HG02759 (cell line): ENCODE data around the gene CD34.
"Not testable (repeated sequence)": the region's sequence is repeated elsewhere in the genome, so short reads cannot be mapped to it uniquely, and the experiment has no call there.

ENCODE experiments used
- ATAC-seq: cut with Tn5 transposase; IDR thresholded peaks from one replicate; pipeline ENCODE4 v1.9.1; 2021; ENCODE audit warnings: mild to moderate bottlenecking, moderate library complexity; ENCODE audit not compliant: unreplicated experiment

The CD34 gene

DNA sequence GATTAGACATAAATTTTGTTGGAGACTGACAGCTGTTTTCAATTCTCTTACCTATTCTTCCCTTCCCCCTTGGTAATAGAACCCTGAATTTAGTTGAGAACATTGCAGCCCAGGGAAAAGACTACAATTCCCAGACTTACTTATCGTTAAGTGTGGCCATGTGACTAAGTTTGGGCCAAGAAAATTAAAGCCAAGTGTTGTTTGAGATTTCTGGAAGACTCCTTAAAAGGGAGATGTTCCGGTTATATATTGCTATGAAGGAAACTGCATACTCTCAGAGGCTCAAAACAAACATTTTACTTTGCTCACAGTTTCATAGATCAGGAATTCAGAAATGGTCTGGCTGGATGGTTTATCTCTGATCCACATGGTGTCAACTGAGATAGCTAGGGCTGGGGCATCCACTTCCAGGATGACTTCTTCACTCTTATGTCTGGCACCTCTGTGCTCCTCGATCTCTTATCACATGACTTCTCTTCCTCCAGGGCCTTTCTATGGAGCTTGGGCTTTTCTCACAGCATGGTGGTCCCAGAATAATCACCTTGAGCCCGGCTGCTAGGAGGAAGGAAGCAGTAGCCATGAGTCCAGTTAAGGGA, 22.4 kb upstream of the CD34 start:
- no peak for ATAC-seq

DNA sequence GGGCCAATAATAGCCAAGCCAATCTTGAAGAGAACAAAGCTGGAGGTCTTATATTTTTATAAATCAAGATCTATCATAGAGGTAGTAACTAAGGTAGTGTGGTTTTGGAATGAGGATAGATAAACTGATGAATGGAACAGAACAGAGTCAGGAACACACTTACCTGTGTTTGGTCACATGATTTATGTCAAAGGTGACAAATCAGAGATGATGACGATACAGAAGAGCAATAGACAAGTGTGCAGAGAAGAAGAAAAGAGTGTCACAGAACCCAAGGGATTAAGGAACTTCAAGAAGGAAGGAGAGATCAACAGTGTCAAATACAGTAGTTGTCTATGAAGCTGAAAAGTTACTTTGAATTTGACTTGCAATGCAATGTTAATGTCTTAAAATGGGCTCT, 16.1 kb upstream of the CD34 start:
- ATAC-seq, result no peak

GRCh38 chr1:207925969-207926368, 15.0 kb upstream of the CD34 start:
- not testable (repeated sequence) for ATAC-seq

- no peak for ATAC-seq
These were observed 14.3 kb upstream of the CD34 start for GRCh38 chr1:207925210-207925609.

DNA sequence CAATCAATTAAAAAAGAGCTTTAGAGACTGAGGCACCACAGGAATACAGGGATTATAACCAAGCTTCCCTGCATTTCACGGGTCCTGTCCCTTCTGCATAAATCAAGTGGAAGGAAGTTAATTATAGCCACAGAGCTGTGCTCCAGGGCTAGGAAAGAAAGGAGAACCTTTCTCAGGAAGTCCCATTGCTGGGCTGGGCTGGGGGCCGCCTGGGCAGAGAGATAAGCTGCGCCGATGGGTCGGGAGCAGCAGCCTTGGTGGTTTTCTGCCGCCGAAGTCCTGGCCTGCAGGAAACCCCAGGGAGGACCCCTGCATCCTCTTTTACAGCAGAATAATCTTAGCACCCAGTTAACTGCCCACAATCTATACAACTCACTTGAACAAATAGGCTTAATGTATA, 12.6 kb upstream of the CD34 start:
- no peak for ATAC-seq

GRCh38 chr1:207923121-207923520, 12.2 kb upstream of the CD34 start:
- ATAC-seq, result no peak

DNA sequence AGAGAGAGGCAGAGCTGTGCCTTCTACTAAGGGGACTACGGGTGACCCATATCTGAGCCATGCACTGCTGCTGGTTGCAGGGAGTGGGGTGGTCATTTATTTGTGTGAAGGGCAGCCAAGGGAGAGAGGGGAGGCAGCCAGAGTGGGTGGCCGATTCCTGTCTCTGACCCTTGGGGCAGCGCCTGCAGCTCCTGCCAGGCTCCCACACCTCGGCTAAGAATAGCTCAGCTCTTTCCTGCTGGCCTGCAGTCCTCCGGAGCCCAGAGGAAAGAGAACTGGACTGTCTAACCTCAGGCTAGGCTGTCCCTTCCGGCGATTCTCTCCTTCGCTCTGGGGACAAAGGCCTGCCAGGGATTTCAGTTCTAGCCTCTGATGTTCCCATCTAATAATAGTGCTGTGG, 11.6 kb upstream of the CD34 start:
- no peak for ATAC-seq

DNA sequence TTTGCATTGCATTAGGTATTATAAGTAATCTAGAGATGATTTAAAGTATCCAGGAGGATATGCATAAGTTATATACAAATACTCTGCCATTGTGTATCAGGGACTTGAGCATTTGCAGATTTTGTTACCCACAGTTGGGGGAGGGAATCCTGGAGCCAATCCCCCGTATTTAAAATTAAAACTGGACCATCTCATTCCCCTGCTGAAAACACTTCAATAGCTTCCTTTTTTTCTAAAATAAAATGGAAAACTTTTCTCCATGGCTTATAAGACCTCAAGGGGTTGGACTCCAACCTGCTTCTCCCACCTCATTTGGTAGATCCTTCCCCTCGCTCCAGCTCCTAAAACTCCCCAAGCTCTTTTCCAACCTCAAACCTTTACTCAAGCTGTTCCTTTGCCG, 10.4 kb upstream of the CD34 start:
- ATAC-seq, result no peak

DNA sequence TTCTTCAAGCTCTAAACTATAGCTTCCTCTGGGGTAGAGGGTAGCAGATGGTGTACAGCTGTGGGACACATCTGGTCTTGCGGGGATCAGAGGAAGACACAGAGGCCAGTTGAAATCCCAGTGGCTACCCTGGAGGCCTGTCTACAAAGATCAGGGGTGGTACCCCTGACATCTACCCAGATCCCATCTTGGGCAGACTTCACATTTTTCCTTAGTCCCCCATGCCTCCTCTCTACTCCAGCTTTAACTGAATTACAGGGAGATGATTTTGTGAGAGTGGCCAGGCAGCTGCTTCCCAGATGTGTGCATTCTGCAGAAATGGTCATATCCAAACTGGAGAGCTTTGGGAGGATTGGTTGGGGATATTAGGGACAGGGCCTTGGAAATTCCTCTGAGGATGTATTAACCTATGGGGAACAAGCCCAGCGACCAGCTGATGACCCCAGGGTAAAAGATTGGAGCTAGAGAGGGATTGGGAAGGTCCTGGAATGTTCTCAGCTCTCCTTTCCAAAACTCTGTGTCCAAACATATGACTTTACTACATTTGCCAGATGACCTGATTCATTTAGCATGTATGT, 9.6 kb upstream of the CD34 start:
- no peak for ATAC-seq

DNA sequence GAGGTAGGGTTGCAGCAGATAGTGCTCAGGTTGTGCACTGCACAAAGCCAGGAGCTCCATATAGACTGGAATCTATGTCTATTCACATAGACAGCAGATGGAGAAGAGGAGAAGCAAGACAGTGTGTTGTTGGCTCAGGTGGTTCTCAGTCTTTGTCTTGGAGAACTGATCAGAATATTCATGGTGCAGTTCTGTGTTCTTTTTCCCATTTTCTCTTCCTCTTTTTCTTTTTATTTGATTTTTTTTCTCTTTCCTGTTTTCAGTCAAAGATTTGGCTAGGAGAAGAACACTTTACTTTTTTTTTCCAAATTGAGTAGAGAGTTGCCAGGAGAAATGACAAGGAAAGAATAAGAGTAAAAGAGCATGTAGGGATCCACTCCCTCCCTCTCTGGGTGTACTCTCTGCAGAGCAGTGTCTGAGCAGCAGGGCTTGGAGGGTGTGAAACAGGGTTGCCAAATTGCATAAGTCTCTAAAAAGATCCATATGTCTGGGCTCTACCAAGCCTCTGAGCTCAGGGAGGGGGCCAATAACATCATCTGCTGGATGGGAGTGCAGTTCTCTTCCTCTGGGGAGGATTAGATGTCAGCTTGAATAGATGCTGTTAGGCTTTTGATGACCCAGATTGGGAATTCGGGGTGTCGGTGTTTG, 8.7 kb upstream of the CD34 start:
- no peak for ATAC-seq

- no peak for ATAC-seq
These were observed 7.7 kb upstream of the CD34 start for GRCh38 chr1:207918581-207918980.

- ATAC-seq, result no peak
These were observed 7.1 kb upstream of the CD34 start for GRCh38 chr1:207918011-207918410.

DNA sequence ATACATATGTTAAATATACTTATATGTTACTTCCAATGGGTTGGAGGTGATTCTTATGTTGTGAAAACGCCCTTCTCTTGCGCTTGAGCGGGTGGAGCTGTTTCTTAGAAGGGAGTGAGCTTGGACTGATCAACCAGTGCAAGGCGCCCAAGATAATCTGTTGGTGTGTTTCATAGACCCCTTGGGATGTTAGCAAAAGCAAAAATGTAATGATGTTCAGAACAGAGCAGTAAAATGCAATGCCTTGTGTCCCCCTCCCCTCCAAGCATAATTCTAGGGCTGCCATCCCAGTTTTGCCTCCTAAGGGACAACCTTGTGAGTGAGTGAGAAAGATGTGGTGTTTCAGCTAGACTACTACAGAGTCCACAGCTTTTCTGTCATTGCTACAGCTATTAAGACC, 6.2 kb upstream of the CD34 start:
- no peak for ATAC-seq

GRCh38 chr1:207913951-207914350, 3.0 kb upstream of the CD34 start:
- no peak for ATAC-seq

- no peak for ATAC-seq
These were observed 1.2 kb upstream of the CD34 start for GRCh38 chr1:207911856-207912760.

DNA sequence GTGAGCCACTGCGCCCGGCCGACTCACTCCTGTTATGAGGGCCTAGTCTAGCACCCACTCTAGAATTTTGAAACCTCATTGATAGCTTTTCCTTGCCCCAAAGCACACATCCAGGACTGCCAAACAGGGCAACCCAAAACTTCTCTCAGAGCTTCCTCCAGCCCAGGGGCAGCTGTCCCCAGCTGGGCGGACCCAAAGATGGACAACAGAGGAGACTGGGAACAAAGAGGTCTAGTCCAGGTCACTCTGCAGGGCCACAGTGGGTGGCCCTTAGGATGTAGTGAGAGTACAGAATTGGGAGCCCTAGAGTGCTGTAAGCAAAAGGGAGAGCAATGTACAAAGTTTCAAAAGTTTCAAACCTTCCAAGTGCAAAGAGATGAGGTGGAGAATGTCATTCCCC, 1.2 kb downstream of the CD34 start:
- no peak for ATAC-seq

DNA sequence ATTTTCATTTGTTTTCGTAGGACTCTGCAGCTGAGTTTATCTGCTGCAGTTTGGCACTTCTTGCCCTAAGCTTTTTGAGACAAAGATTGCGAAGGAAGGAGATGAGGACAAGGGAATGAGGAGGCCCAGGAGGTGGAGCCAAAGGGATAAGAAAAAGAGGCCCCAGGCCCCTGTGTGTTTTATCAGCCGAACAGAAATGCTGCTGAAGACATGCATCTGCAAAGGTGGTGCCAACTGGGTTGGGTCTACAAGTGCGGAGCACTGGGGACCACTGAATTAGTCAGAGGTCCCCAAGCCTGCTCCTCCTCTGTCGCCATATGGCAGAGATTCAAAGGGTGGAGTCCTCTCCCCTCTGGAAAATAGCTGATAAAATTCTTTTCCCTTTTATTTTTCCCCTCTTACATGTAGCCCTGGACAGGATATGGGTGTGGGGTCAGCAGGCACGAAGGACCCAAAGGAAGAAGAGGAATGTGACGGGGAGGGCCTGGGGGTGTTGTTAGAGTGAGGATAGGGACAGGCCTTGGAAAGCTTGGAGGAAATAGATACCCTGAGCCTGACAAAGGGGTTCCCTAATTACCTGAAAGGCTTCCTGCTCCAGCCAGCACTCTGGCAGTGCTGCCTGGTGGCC, 2.7 kb downstream of the CD34 start:
- no peak for ATAC-seq

GRCh38 chr1:207904391-207904790, 6.5 kb downstream of the CD34 start:
- ATAC-seq, result no peak

GRCh38 chr1:207903767-207904166, 7.2 kb downstream of the CD34 start:
- no peak for ATAC-seq

- ATAC-seq, result no peak
These were observed 7.9 kb downstream of the CD34 start for GRCh38 chr1:207903053-207903452.

DNA sequence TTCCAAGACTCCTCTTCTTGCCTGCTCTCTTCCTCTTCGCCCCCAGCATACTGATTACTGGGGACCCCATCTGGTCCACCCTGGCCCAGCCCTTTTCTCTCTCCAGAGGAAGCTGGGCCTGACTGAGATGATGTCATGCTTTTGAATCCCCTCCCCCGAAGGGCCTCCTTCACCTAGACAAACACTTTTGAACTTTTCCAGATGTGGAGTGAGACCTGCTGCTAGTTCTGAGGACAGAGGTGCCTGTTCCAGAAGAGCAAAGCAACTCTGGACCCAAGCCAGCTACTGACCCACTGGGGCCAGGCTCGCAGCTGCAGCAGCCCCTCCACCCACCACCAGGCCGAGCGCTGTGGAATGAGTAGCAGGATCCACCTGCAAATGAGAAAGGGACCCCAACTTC, 8.4 kb downstream of the CD34 start:
- ATAC-seq, result no peak
